ENCODE results near the gene ZFC3H1.

ZFC3H1 gene

GRCh38 chr12:71562676-71563595, 100.7 kb downstream of the ZFC3H1 start:
- no peaks in the 10 kb centered on the region for H3K9me3 ChIP-seq (replicated peaks in 1 of 11)
- H3K4me1 ChIP-seq, result no peaks in the 10 kb centered on the region
- no peaks in the 10 kb centered on the region for H3K36me3 ChIP-seq
- H3K4me2 ChIP-seq, result no peak overlapping the region
- no peaks in the 10 kb centered on the region for H3K27me3 ChIP-seq
- no peak overlapping the region for H3K4me3 ChIP-seq
- no peak overlapping the region for H3K9ac ChIP-seq
- TF ChIP-seq Cebpa-rat (IDR thresholded peaks at IDR 0.05), result no peak
- H3K27ac ChIP-seq, result no peak overlapping the region
- H4K20me1 ChIP-seq, result no peaks in the 10 kb centered on the region

All from BLaER1 treated with 17β-estradiol and CSF1 and Interleukin-3, amounts not matched to agents 10 nM and 100 nM (cell line).